GM11168 (cell line): ENCODE data around the gene HSP90AB1.

Experiments used
- in situ Hi-C: fragments of 300-500 bp; cut with MboI; formaldehyde crosslinking; loops from one replicate; pipeline ENCODE4 v1.12.0; 2022; ENCODE audit warnings: low sequenced_read_pairs; ENCODE audit not compliant: unreplicated experiment

Gene HSP90AB1

GRCh38 chr6:44278315-44278714 lies 31.4 kb downstream of the HSP90AB1 start:
- in situ Hi-C loops = no loop called here

DNA sequence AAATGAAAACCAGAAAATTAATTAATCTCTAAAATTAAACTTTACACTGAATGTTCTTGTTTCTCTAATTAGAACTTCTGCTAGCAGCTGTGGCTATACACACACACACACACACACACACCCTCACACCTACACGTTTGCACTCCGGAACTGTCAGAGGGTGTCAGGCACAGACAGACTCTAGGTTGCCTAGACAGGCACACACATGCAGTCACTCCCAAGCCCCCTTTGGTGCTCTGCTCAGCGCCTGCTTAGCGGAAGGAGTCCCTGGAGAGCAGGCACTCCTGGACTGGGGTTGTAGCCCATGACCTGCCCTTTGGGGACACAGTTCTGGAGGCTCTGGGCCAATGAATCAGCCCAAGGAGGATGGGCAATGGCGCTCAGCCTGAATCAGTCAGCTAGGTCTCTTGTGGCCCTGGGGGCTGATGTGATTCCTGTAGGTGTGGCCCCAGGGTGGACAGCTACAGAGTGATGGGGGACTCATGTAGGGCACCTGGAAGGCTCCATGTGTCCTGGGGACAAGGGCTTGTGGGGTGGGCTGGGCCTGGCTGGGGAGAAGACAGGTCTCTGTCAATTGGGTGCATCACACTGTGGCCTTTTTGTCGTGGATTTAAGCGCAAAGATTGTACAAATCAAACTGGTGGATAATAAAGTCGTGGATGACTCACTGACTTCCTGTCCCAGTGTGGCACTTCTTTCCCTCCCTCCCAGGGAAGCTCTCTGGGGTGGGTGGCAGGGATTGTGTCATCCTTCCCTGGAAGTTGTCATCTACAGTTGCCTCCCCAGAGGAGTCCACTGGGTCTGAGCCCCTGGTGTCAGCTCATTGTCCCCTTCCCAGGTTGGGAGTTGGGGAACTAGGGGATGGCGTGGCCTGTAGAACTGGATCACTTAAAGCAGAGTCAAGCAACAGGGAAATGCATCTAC lies 32.1 kb downstream of the HSP90AB1 start:
- in situ Hi-C loops = no loop called here

DNA sequence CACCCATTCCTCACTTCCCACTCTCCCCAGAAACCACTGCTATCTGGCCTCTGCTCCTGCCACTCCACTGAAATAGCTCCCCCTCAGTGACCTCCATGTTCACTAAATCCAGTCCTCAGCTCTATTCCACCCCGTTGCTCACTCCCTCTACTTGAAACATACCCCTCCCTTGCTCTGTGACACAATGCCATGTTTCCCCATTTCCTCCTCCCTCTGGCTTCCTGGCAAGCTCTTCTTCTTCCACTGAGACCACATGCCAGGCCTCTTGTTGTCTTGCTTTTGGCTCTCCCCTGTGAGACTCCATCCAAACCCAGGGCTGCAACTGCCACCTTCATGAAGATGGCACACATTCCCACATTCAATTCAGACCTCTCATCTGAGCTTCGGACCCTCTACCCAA lies 37.2 kb downstream of the HSP90AB1 start:
- in situ Hi-C loops = no loop called here

DNA sequence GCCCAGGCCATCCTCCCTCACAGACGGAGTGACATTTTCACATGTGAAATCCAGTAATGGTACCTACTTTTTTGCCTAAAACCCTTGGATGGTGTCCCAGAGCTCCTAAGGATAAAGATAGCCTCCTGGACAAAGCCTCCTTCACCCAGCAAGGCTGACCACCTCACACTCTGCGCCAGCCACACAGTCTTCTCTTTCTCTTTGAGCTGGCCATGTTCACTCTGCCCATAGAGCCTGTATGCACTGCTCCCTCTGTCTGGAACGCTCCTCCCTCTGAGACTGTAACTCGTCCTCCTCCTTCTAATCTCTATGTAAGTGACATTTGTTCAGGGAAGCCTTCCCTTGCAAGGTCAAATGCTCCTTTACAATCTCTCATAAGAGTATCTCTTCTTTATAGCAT lies 38.0 kb downstream of the HSP90AB1 start:
- in situ Hi-C loops = no loop called here

DNA sequence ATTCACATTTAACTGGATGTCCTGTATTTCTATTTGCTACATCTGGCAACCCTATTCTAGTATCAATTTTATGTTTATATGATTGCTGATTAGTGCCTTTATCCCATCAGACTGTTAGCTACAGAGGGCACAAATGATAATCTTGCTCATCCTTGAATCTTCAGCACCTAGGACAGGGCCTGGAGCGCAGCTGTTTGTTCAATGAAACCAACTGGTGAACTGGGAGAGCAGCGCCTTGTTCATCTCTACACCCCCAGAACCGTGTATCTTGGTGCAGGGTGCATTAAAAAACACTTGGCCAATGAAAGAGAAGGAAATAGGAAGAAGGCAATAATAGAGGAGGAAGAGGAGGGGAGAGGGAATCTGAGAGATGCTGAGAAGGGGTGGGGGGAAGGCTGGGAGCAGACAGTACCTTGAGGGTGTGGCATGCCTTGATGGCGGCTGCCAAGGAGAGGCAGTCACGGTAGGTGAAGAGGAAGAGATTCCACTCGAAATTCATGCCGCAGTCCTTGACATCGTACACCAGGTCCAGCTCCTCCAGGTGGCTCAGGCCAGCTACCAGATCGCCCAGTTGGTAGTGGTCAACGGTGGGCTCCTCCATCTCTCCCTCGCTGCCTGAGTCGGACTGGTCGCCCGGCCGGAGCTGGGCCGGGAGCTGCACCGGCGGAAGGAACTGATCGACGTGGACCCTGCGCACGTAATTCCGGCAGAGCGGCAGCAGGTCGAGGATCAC lies 38.8 kb downstream of the HSP90AB1 start:
- in situ Hi-C loops = no loop called here

- in situ Hi-C loops = no loop called here
Observed at GRCh38 chr6:44286285-44286565, 39.3 kb downstream of the HSP90AB1 start.

DNA sequence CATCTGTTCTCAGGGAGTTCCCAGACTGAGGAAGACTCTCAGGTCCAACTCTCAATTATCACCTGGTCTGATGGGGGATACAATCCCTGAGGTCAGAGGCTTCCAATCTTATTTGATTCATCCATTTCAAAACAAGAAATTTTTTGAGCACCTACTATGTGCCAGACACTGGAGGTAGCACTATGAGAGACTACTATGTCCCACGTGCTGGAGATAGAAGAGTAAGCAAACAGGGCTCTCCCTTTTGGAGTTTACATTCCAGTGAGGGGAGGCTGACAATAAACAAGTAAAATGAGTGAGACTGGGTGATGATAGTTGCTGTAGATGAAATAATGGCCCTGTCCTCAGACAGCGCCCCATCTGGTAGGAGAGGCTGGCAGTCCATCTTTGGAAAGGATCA lies 39.8 kb downstream of the HSP90AB1 start:
- in situ Hi-C loops = no loop called here

GRCh38 chr6:44289726-44290260 lies 42.9 kb downstream of the HSP90AB1 start:
- in situ Hi-C loops = no loop called here

DNA sequence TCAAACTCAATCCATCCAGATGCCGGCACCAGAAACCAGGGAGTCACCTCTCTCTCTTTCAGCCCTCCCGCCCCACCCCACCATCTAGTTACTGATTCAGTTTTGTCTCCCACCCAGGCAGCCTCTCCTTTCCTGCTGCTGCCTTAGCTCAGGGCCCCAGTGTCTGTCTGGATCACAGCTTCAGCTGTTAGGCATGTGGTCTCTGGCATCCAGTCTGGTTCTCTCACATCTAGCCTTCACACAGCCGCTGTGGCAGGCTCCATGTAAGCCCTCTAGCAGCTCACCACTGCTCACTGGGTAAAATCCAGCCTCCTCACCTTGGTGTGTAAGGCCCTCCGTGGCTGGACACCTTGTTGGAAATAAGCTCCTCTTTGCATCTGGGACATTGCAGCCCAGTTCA lies 44.9 kb downstream of the HSP90AB1 start:
- in situ Hi-C loops = no loop called here

- in situ Hi-C loops = no loop called here
Observed at GRCh38 chr6:44292661-44293365, 45.9 kb downstream of the HSP90AB1 start.

- in situ Hi-C loops = no loop called here
Observed at GRCh38 chr6:44294832-44295791, 48.2 kb downstream of the HSP90AB1 start.

DNA sequence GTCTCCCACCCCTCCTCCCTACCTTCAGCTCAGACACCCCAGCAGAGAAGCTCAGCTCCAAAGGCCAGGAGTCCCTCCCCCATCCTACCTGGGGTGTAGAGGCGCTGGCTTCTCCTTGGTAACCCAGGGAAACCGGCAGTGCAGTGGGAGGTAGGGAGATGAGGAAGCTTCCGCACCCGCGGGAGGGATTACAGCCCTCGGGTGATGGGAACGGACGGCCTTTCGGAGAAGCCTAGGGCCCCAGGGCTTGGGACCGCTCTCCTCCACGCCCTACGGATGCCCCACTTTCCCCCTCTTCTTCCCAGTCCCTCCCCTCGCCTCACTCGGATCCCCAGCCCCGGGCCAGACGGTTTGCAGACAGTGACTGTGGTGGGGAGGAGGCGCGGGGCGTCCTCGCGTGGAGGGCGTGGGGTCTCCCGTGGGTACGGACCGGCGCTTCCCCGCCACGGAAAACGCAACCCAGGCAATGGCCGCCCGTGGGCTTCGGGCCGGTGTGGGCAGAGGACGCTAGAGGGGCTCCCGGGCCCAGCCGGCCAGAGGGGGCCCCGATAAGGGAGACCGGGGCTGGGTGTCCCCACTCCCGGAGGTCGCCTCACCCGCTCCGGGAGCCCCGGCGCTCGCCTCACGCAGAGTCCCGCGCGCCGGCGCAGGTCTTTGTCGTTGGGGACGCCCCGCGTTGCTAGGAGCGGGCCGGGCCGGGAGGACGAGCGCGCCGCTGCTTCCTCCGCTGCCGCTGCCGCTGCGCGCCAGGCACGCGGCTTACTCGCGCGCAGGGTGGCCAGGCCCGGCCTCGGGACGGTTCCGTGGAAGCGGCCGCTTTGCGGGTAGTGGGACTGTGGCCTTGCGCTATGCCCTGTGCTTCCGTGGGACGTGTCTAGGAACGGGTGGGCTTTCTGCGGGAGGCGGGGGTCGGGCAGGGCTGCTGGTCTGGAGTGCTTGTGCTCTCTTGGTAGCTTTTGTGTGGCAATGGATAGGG lies 50.5 kb downstream of the HSP90AB1 start:
- in situ Hi-C loops = no loop called here

DNA sequence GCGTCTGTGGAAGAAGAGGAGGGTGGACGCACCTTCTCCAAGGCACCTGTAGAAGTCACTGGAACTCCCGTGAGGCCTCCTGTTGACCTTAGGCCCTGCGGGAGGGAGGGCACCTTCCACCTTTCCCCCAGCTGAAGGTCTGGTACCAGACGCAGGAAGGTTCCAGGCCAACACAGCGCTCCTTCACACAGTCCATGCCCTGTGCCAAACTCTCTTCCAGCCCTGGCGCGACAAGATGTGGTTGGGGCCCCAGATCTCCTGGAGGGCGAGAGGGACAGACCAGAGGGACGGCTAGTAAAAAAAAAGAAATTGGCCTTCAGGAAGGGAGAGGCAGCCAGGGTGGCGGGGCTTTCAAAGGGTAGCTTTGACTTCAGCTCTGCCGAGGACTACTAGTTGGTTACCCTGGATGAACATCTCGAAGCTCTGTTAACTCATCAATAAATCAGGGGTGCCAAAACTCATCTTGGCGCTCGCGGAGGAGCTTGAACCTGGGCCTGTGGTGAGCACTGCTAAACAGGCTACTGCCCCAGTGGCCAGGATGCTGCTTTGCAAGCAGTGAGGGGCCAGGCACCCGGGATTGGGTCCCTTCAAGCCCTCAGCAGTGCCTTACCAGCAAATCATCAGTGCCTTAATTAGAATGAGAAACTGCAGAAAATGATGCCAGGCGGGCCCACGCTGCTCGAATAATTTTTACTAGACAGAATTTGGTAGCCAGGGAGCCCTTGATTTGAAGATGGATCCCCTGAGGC lies 51.3 kb downstream of the HSP90AB1 start:
- in situ Hi-C loops = no loop called here

DNA sequence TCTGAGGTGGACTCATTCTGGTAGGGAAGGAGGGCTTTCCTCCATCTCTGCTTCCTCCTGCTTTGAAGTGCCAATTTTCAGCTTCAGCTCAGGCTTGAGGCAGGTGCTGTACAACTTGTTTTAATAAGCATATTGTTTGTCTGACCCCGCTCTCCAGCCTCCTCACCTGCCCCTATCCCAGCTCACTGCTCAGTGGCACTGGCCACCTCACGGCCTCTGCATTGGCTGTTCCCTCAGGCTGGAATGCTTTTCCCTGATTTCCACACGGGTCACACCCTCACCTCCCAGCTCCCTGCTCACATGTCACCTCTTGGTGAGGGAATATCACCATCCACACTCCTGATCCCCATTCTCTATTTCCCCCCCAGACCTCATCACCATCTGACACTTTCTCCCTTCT lies 52.0 kb downstream of the HSP90AB1 start:
- in situ Hi-C loops = no loop called here

GRCh38 chr6:44300292-44300823 lies 53.5 kb downstream of the HSP90AB1 start:
- in situ Hi-C loops = loop anchor here (25.0 kb wide), 1 partner anchor 1887 kb away; no protein-coding TSS in a partner anchor

GRCh38 chr6:44301106-44301505 lies 54.2 kb downstream of the HSP90AB1 start:
- in situ Hi-C loops = loop anchor here (25.0 kb wide), 1 partner anchor 1886 kb away; no protein-coding TSS in a partner anchor

GRCh38 chr6:44301782-44302564 lies 55.1 kb downstream of the HSP90AB1 start:
- in situ Hi-C loops = loop anchor here (25.0 kb wide), 1 partner anchor 1885 kb away; no protein-coding TSS in a partner anchor
